Loucy (cell line): Measurements from ENCODE around the gene NNMT.

Source experiments
- H2AFZ ChIP-seq: fragments of 200-600 bp; sonication (generic); 2 replicates; pipeline ENCODE4 v1.6.0; 2016; ENCODE audit warnings: antibody characterized with exemption, mild to moderate bottlenecking, low read length, moderate library complexity
- H3F3A ChIP-seq: fragments of 200-600 bp; 2 replicates; pipeline ENCODE4 v1.6.0; 2016; ENCODE audit warnings: antibody characterized with exemption, low read depth, mild to moderate bottlenecking
- H3K27me3 ChIP-seq: fragments of 200-600 bp; sonication (generic); 2 replicates; pipeline ENCODE4 v1.6.1; 2014; ENCODE audit warnings: low read length, mild to moderate bottlenecking; ENCODE audit not compliant: insufficient read depth, poor library complexity, severe bottlenecking
- H3K36me3 ChIP-seq: fragments of 200-600 bp; sonication (generic); 2 replicates; pipeline ENCODE4 v1.6.1; 2016; ENCODE audit warnings: low read length; ENCODE audit not compliant: insufficient read depth
- H3K4me1 ChIP-seq: fragments of 200-600 bp; sonication (generic); 2 replicates; pipeline ENCODE4 v1.5.1; 2014; ENCODE audit warnings: low read length, mild to moderate bottlenecking; ENCODE audit not compliant: insufficient read depth, poor library complexity, severe bottlenecking
- H3K4me2 ChIP-seq: fragments of 200-600 bp; sonication (generic); 2 replicates; pipeline ENCODE4 v1.6.0; 2014; ENCODE audit warnings: antibody characterized with exemption, low read length, low read depth, mild to moderate bottlenecking; ENCODE audit not compliant: poor library complexity, severe bottlenecking
- H3K4me3 ChIP-seq: fragments of 200-600 bp; sonication (generic); 2 replicates; pipeline ENCODE4 v1.5.1; 2014; ENCODE audit warnings: low read length, mild to moderate bottlenecking, mixed read lengths; ENCODE audit not compliant: poor library complexity, severe bottlenecking
- H3K79me2 ChIP-seq: fragments of 200-600 bp; sonication (generic); 2 replicates; pipeline ENCODE4 v1.6.1; 2014; ENCODE audit warnings: low read length; ENCODE audit not compliant: insufficient read depth
- H3K9ac ChIP-seq: fragments of 200-600 bp; sonication (generic); 2 replicates; pipeline ENCODE4 v1.6.0; 2014; ENCODE audit warnings: mild to moderate bottlenecking, low read depth, low read length, moderate library complexity; ENCODE audit not compliant: poor library complexity, severe bottlenecking
- H3K9me2 ChIP-seq: fragments of 200-600 bp; sonication (generic); replicated peaks from 2 replicates; pipeline ENCODE4 v1.6.1; 2016; ENCODE audit warnings: low read depth, low read length, mixed read lengths
- H3K9me3 ChIP-seq: fragments of 200-600 bp; sonication (generic); 2 replicates; pipeline ENCODE4 v1.6.1; 2014; ENCODE audit warnings: mild to moderate bottlenecking, antibody characterized with exemption, low read length, low read depth; ENCODE audit not compliant: insufficient read depth
- H4K20me1 ChIP-seq: fragments of 200-600 bp; sonication (generic); 2 replicates; pipeline ENCODE4 v1.6.0; 2014; ENCODE audit warnings: antibody characterized with exemption, low read length, mild to moderate bottlenecking; ENCODE audit not compliant: insufficient read depth, poor library complexity, severe bottlenecking
- CTCF ChIP-seq: fragments of 200-600 bp; sonication (generic); conservative IDR thresholded peaks from 2 replicates; pipeline ENCODE4 v1.5.1; 2014; ENCODE audit warnings: mild to moderate bottlenecking, antibody characterized with exemption, low read length
- EZH2phosphoT487 ChIP-seq: fragments of 200-600 bp; IDR thresholded peaks from 2 replicates; pipeline ENCODE4 v1.6.1; 2018; ENCODE audit warnings: antibody characterized with exemption, mild to moderate bottlenecking, moderate library complexity, borderline replicate concordance

Gene NNMT

DNA sequence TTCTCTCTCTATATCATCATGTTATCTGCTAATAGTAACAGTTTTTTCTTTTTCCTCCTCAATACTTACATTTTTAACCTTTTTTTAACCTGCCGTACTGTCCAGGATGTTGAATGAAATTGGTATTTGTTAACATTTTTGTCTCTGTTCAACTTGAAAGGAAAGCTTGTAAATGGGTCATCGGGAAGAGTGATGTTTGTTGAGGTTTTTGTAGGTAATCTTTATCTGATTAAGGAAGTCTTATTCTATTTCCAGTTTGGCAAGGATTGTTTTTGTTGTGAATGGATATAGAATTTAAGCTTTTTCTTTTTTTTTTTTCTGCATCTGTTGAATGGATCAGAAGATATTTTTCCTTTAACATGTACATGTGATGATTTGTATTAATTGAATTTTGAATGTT, 8.1 kb upstream of the NNMT start:
- H3K4me1 ChIP-seq: no peaks in the 10 kb centered on the region
- no peak overlapping the region for H3K9ac ChIP-seq
- H2AFZ ChIP-seq: no peak overlapping the region
- no peaks in the 10 kb centered on the region for H3K9me3 ChIP-seq
- no peak overlapping the region for H3K4me2 ChIP-seq
- H3K27me3 ChIP-seq: peaks cover 7% of the 10 kb centered on the region
- no peaks in the 10 kb centered on the region for H3K36me3 ChIP-seq
- no peaks in the 10 kb centered on the region for H4K20me1 ChIP-seq
- H3K4me3 ChIP-seq: no peak overlapping the region
- H3K9me2 ChIP-seq: no peaks in the 10 kb centered on the region
- no peaks in the 10 kb centered on the region for H3F3A ChIP-seq
- TF ChIP-seq EZH2phosphoT487 (no peak), CTCF (no peak)
- H3K79me2 ChIP-seq: no peaks in the 10 kb centered on the region

DNA sequence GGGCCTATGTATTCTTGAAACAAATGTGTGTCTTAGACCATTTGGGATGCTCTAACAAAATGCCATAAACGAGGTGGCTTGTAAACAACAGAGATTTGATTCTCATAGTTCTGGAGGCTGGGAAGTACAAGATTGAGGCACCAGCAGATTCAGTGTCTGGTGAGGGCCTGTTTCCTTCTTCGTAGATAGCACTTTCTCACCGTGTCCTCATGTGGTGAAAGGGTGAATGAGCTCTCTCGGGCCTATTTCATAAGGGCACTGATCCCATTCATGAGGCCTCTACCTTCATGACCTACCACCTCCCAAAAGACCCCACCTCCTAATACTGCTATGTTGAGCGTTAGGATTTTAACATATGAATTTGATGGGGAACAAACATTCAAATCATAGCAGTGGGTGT, 6.4 kb upstream of the NNMT start:
- H3K4me1 ChIP-seq: no peaks in the 10 kb centered on the region
- no peaks in the 10 kb centered on the region for H3K9me3 ChIP-seq
- H3K9ac ChIP-seq: no peak overlapping the region
- no peak overlapping the region for H2AFZ ChIP-seq
- no peaks in the 10 kb centered on the region for H3F3A ChIP-seq
- H3K9me2 ChIP-seq: no peaks in the 10 kb centered on the region
- no peak overlapping the region for H3K4me3 ChIP-seq
- no peaks in the 10 kb centered on the region for H3K79me2 ChIP-seq
- no peaks in the 10 kb centered on the region for H3K36me3 ChIP-seq
- H4K20me1 ChIP-seq: no peaks in the 10 kb centered on the region
- TF ChIP-seq EZH2phosphoT487: no peak
- no peak for TF ChIP-seq CTCF
- peaks cover 7% of the 10 kb centered on the region for H3K27me3 ChIP-seq
- H3K4me2 ChIP-seq: no peak overlapping the region

- Histone ChIP-seq H3K9me2 (no peaks in the 10 kb centered on the region), H3K4me1 (no peaks in the 10 kb centered on the region), H2AFZ (no peak overlapping the region), H3K4me3 (no peak overlapping the region), H3K27me3 (peaks cover 7% of the 10 kb centered on the region), H3K79me2 (no peaks in the 10 kb centered on the region), H3K9me3 (no peaks in the 10 kb centered on the region), H3K9ac (no peak overlapping the region), H3K36me3 (no peaks in the 10 kb centered on the region), H4K20me1 (no peaks in the 10 kb centered on the region), H3F3A (no peaks in the 10 kb centered on the region), H3K4me2 (no peak overlapping the region)
- TF ChIP-seq CTCF (no peak), EZH2phosphoT487 (no peak)
Measured at GRCh38 chr11:114290503-114291235, 5.5 kb upstream of the NNMT start.
